Hepatocyte (in vitro differentiated cells): Measurements from ENCODE around the gene CABP4. TPM values are rescaled to one million over a fixed set of nuclear protein-coding genes. Genes with fewer than 3 reads are reported as not detected.
A peak's percentile ranks its signal among the peaks of the same experiment; 100 is the strongest.

Experiments used
- DNase-seq: peaks from one replicate; pipeline ENCODE4 v3.0.0-alpha.2; 2016; ENCODE audit warnings: low spot score
- H2AFZ ChIP-seq: fragments of 200-600 bp; sonication (generic); 2 replicates; pipeline ENCODE4 v1.6.0; 2016; ENCODE audit warnings: antibody characterized with exemption, mild to moderate bottlenecking
- H3K27ac ChIP-seq: fragments of 200-600 bp; sonication (generic); 2 replicates; pipeline ENCODE4 v1.5.1; 2016; ENCODE audit warnings: mild to moderate bottlenecking
- H3K27me3 ChIP-seq: fragments of 200-600 bp; sonication (generic); 2 replicates; pipeline ENCODE4 v1.6.1; 2016
- H3K36me3 ChIP-seq: fragments of 200-600 bp; sonication (generic); replicated peaks from 2 replicates; pipeline ENCODE4 v1.5.1; 2016; ENCODE audit warnings: low read depth; ENCODE audit not compliant: insufficient read depth
- H3K4me1 ChIP-seq: fragments of 200-600 bp; sonication (generic); 2 replicates; pipeline ENCODE4 v1.5.1; 2016; ENCODE audit warnings: mild to moderate bottlenecking, moderate library complexity; ENCODE audit not compliant: insufficient read depth
- H3K4me2 ChIP-seq: fragments of 200-600 bp; sonication (generic); 2 replicates; pipeline ENCODE4 v1.6.0; 2016
- H3K4me3 ChIP-seq: fragments of 200-600 bp; sonication (generic); 2 replicates; pipeline ENCODE4 v1.5.1; 2016; ENCODE audit warnings: mild to moderate bottlenecking
- H3K79me2 ChIP-seq: fragments of 200-600 bp; sonication (generic); 2 replicates; pipeline ENCODE4 v1.6.0; 2017; ENCODE audit warnings: mild to moderate bottlenecking
- H3K9me2 ChIP-seq: fragments of 200-600 bp; sonication (generic); replicated peaks from 2 replicates; pipeline ENCODE4 v1.6.0; 2017; ENCODE audit warnings: mild to moderate bottlenecking; ENCODE audit not compliant: insufficient read depth
- H3K9me3 ChIP-seq: fragments of 200-600 bp; sonication (generic); 2 replicates; pipeline ENCODE4 v1.5.1; 2016; ENCODE audit warnings: low read depth, mild to moderate bottlenecking
- H4K20me1 ChIP-seq: fragments of 200-600 bp; sonication (generic); 2 replicates; pipeline ENCODE4 v1.6.0; 2016; ENCODE audit warnings: mild to moderate bottlenecking; ENCODE audit not compliant: insufficient read depth, poor library complexity, severe bottlenecking
- EZH2 ChIP-seq: fragments of 200-600 bp; sonication (generic); IDR thresholded peaks from 2 replicates; pipeline ENCODE4 v1.6.1; 2016; ENCODE audit warnings: antibody characterized with exemption, mild to moderate bottlenecking, borderline replicate concordance
- EZH2phosphoT487 ChIP-seq: fragments of 200-600 bp; sonication (generic); IDR thresholded peaks from one replicate; pipeline ENCODE4 v1.6.1; 2018; ENCODE audit warnings: antibody characterized with exemption, mild to moderate bottlenecking, low read depth, moderate library complexity; ENCODE audit not compliant: unreplicated experiment, severe bottlenecking
- WGBS: methylation state at CpG from one replicate; pipeline ENCODE4 v1.1.6; 2016; ENCODE audit warnings: low lambda C conversion rate; ENCODE audit errors: missing lambda C conversion rate; 5-methylcytosine and 5-hydroxymethylcytosine counted together
- microRNA-seq: library from miRNA; unstranded; fragments of <30 nt; microRNA quantifications from one replicate; pipeline ENCODE4, GENCODE V29; 2017
- polyA plus RNA-seq: library from polyadenylated mRNA; unstranded; fragments of >200 nt; fragmentation: Nextera tagmentation; extraction: Ambion mirVana; gene quantifications from 2 replicates; pipeline ENCODE4 v1.2.1, GENCODE V29; 2016
- small RNA-seq: library from RNA; depleted of rRNA; stranded (forward); fragments of <200 nt; gene quantifications from one replicate; pipeline ENCODE3, GENCODE V24; 2014
- total RNA-seq: library from RNA; depleted of rRNA; stranded (reverse); fragments of >200 nt; gene quantifications from 2 replicates; pipeline ENCODE4 v1.2.3, GENCODE V29; 2014
- TF ChIP-seq, protein P1 (sequence below): fragments of 200-600 bp; sonication (generic); IDR thresholded peaks from 2 replicates; pipeline ENCODE4 v1.5.1; 2016; ENCODE audit warnings: antibody characterized with exemption, mild to moderate bottlenecking; ENCODE audit not compliant: poor library complexity

Gene CABP4
- total and polyA plus RNA-seq, 2 experiments from 2014 or later, result not detected

DNA sequence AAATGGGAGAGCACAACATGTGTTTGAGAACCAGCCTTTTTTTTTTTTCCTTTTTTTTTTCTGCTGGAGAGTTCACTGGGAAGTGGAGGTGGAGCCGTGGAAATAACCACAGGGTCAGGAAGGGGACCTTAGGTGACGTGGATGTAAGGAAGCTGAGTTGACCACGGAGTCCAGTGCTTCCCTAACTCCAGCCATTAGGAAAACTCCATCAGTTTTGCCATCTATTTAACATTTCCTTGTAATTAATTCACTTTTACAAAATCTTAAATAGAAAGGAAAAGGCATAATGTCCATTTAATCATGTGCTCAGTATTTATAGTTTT is 54.8 kb downstream of the CABP4 start:
- 80% methylated on average over 3 of the region's 3 CpGs for WGBS
- Histone ChIP-seq H2AFZ (no peak overlapping the region), H3K4me1 (peaks cover 22% of the 10 kb centered on the region), H3K4me2 (no peak overlapping the region), H3K27me3 (no peaks in the 10 kb centered on the region), H3K4me3 (no peak overlapping the region), H4K20me1 (no peaks in the 10 kb centered on the region), H3K9me3 (no peaks in the 10 kb centered on the region), H3K27ac (peak overlapping the region; percentile 90), H3K9me2 (no peaks in the 10 kb centered on the region), H3K36me3 (no peaks in the 10 kb centered on the region), H3K79me2 (peaks cover 11% of the 10 kb centered on the region)
- TF ChIP-seq EZH2 (no peak), EZH2phosphoT487 (no peak)
- TF ChIP-seq, protein P1, sequence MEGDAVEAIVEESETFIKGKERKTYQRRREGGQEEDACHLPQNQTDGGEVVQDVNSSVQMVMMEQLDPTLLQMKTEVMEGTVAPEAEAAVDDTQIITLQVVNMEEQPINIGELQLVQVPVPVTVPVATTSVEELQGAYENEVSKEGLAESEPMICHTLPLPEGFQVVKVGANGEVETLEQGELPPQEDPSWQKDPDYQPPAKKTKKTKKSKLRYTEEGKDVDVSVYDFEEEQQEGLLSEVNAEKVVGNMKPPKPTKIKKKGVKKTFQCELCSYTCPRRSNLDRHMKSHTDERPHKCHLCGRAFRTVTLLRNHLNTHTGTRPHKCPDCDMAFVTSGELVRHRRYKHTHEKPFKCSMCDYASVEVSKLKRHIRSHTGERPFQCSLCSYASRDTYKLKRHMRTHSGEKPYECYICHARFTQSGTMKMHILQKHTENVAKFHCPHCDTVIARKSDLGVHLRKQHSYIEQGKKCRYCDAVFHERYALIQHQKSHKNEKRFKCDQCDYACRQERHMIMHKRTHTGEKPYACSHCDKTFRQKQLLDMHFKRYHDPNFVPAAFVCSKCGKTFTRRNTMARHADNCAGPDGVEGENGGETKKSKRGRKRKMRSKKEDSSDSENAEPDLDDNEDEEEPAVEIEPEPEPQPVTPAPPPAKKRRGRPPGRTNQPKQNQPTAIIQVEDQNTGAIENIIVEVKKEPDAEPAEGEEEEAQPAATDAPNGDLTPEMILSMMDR, result no peak
- DNase-seq, result no peak

Small RNAs within 50 kb of the gene (microRNA-seq; reads per million reads assigned to microRNA genes)
- gene MIR6752, result 1.3 reads per million

Small RNAs within 50 kb of the gene (small RNA-seq; reads per million reads assigned to genes)
- not detected for gene MIR6752

Other genes with a start within 250 kb of the CABP4 start
- gene GRK2, start 188.9 kb upstream of the CABP4 start, total RNA-seq, result 41.4 and 57.3 TPM in 2 replicates
- gene GRK2, start 188.9 kb upstream of the CABP4 start, polyA plus RNA-seq, result 59.6 and 64.1 TPM in 2 replicates
- gene ANKRD13D, start 166.1 kb upstream of the CABP4 start, total RNA-seq, result 22.1 and 25.3 TPM in 2 replicates
- 43.9 and 49.5 TPM in 2 replicates for gene ANKRD13D, start 166.1 kb upstream of the CABP4 start, polyA plus RNA-seq
- gene SSH3, start 151.8 kb upstream of the CABP4 start, total RNA-seq, result 27.7 and 29.7 TPM in 2 replicates
- 49.5 and 66.4 TPM in 2 replicates for gene SSH3, start 151.8 kb upstream of the CABP4 start, polyA plus RNA-seq
- 69.8 and 74.4 TPM in 2 replicates for gene POLD4, start 101.8 kb upstream of the CABP4 start, total RNA-seq
- gene POLD4, start 101.8 kb upstream of the CABP4 start, polyA plus RNA-seq, result 97.4 and 117 TPM in 2 replicates
- gene CLCF1, start 81.8 kb upstream of the CABP4 start, total RNA-seq, result 5.5 and 13.2 TPM in 2 replicates
- 6.5 and 9.4 TPM in 2 replicates for gene CLCF1, start 81.8 kb upstream of the CABP4 start, polyA plus RNA-seq
- 17.3 and 24.0 TPM in 2 replicates for gene RAD9A, start 63.4 kb upstream of the CABP4 start, total RNA-seq
- gene RAD9A, start 63.4 kb upstream of the CABP4 start, polyA plus RNA-seq, result 20.2 and 25.0 TPM in 2 replicates
- 146 and 152 TPM in 2 replicates for gene PPP1CA, start 53.5 kb upstream of the CABP4 start, total RNA-seq
- gene PPP1CA, start 53.5 kb upstream of the CABP4 start, polyA plus RNA-seq, result 242 TPM in 2 replicates
- 0.16 TPM in 1 of 2 replicates, not detected in the other for gene TBC1D10C, start 51.3 kb upstream of the CABP4 start, total RNA-seq
- 0.07 and 0.26 TPM in 2 replicates for gene TBC1D10C, start 51.3 kb upstream of the CABP4 start, polyA plus RNA-seq
- gene CARNS1, start 39.7 kb upstream of the CABP4 start, total RNA-seq, result 0.92 and 2.4 TPM in 2 replicates
- gene CARNS1, start 39.7 kb upstream of the CABP4 start, polyA plus RNA-seq, result 7.7 and 11.5 TPM in 2 replicates
- 59.9 and 65.0 TPM in 2 replicates for gene RPS6KB2, start 26.9 kb upstream of the CABP4 start, total RNA-seq
- gene RPS6KB2, start 26.9 kb upstream of the CABP4 start, polyA plus RNA-seq, result 105 and 107 TPM in 2 replicates
- gene PTPRCAP, start 17.7 kb upstream of the CABP4 start, total RNA-seq, result 2.5 and 3.4 TPM in 2 replicates
- gene PTPRCAP, start 17.7 kb upstream of the CABP4 start, polyA plus RNA-seq, result 1.0 and 1.3 TPM in 2 replicates
- gene CORO1B, start 11.9 kb upstream of the CABP4 start, total RNA-seq, result 104 and 118 TPM in 2 replicates
- gene CORO1B, start 11.9 kb upstream of the CABP4 start, polyA plus RNA-seq, result 150 and 152 TPM in 2 replicates
- not detected in 2 replicates for gene GPR152, start 2.6 kb upstream of the CABP4 start, total RNA-seq
- gene GPR152, start 2.6 kb upstream of the CABP4 start, polyA plus RNA-seq, result not detected in 2 replicates
- 40.9 and 43.2 TPM in 2 replicates for gene TMEM134, start 13.9 kb downstream of the CABP4 start, total RNA-seq
- 93.7 and 107 TPM in 2 replicates for gene TMEM134, start 13.9 kb downstream of the CABP4 start, polyA plus RNA-seq
- gene AIP, start 27.7 kb downstream of the CABP4 start, total RNA-seq, result 35.3 and 50.7 TPM in 2 replicates
- 44.0 and 45.2 TPM in 2 replicates for gene AIP, start 27.7 kb downstream of the CABP4 start, polyA plus RNA-seq
- 26.3 and 28.1 TPM in 2 replicates for gene PITPNM1, start 50.0 kb downstream of the CABP4 start, total RNA-seq
- gene PITPNM1, start 50.0 kb downstream of the CABP4 start, polyA plus RNA-seq, result 32.4 and 39.8 TPM in 2 replicates
- gene CDK2AP2, start 52.8 kb downstream of the CABP4 start, total RNA-seq, result 47.3 and 54.3 TPM in 2 replicates
- gene CDK2AP2, start 52.8 kb downstream of the CABP4 start, polyA plus RNA-seq, result 174 and 177 TPM in 2 replicates
- gene CABP2, start 68.1 kb downstream of the CABP4 start, total RNA-seq, result not detected in 2 replicates
- gene CABP2, start 68.1 kb downstream of the CABP4 start, polyA plus RNA-seq, result not detected in 2 replicates
- 943 and 1,040 TPM in 2 replicates for gene GSTP1, start 128.5 kb downstream of the CABP4 start, total RNA-seq
- gene GSTP1, start 128.5 kb downstream of the CABP4 start, polyA plus RNA-seq, result 1,974 and 1,982 TPM in 2 replicates
- 163 and 194 TPM in 2 replicates for gene NDUFV1, start 151.6 kb downstream of the CABP4 start, total RNA-seq
- gene NDUFV1, start 151.6 kb downstream of the CABP4 start, polyA plus RNA-seq, result 226 and 239 TPM in 2 replicates
- 12.9 and 13.6 TPM in 2 replicates for gene NUDT8, start 174.6 kb downstream of the CABP4 start, total RNA-seq
- gene NUDT8, start 174.6 kb downstream of the CABP4 start, polyA plus RNA-seq, result 28.7 and 29.2 TPM in 2 replicates
- gene TBX10, start 184.4 kb downstream of the CABP4 start, total RNA-seq, result 0.70 TPM in 1 of 2 replicates, not detected in the other
- 0.34 TPM in 1 of 2 replicates, not detected in the other for gene TBX10, start 184.4 kb downstream of the CABP4 start, polyA plus RNA-seq
- 9.5 and 15.4 TPM in 2 replicates for gene ACY3, start 195.4 kb downstream of the CABP4 start, total RNA-seq
- 18.7 and 20.9 TPM in 2 replicates for gene ACY3, start 195.4 kb downstream of the CABP4 start, polyA plus RNA-seq
- 0.80 and 2.5 TPM in 2 replicates for gene ALDH3B2, start 219.3 kb downstream of the CABP4 start, total RNA-seq
- 0.61 and 1.6 TPM in 2 replicates for gene ALDH3B2, start 219.3 kb downstream of the CABP4 start, polyA plus RNA-seq